ENCODE data around the gene TMEFF2. TPM values are rescaled to one million over a fixed set of nuclear protein-coding genes. Genes with fewer than 3 reads are reported as not detected.

The TMEFF2 gene
- total and polyA plus RNA-seq, 2 experiments from 2014 or later, result 1.7 to 2.2 TPM

- TF ChIP-seq NANOG (IDR thresholded peaks at IDR 0.05; ENCODE audit: borderline replicate concordance) (no peak), EZH2phosphoT487 (IDR thresholded peaks at IDR 0.05; ENCODE audit: unreplicated experiment) (no peak), ZNF114 (CRISPR knock-in tag; IDR thresholded peaks at IDR 0.05) (no peak), ETS1 (IDR thresholded peaks at IDR 0.05) (no peak), POLR2AphosphoS5 (IDR thresholded peaks at IDR 0.05; ENCODE audit: low read depth) (no peak), ZNF331 (CRISPR knock-in tag; IDR thresholded peaks at IDR 0.05; ENCODE audit: low read depth) (no peak), STAT1 (IDR thresholded peaks at IDR 0.05; ENCODE audit: unreplicated experiment) (no peak), JUNB (IDR thresholded peaks at IDR 0.05; ENCODE audit: unreplicated experiment) (no peak), CREB1 (CRISPR knock-in tag; IDR thresholded peaks at IDR 0.05; ENCODE audit: low read depth) (no peak), EZH2 (IDR thresholded peaks at IDR 0.05; ENCODE audit: low read depth, unreplicated experiment) (no peak)
- TF ChIP-seq, protein P1, sequence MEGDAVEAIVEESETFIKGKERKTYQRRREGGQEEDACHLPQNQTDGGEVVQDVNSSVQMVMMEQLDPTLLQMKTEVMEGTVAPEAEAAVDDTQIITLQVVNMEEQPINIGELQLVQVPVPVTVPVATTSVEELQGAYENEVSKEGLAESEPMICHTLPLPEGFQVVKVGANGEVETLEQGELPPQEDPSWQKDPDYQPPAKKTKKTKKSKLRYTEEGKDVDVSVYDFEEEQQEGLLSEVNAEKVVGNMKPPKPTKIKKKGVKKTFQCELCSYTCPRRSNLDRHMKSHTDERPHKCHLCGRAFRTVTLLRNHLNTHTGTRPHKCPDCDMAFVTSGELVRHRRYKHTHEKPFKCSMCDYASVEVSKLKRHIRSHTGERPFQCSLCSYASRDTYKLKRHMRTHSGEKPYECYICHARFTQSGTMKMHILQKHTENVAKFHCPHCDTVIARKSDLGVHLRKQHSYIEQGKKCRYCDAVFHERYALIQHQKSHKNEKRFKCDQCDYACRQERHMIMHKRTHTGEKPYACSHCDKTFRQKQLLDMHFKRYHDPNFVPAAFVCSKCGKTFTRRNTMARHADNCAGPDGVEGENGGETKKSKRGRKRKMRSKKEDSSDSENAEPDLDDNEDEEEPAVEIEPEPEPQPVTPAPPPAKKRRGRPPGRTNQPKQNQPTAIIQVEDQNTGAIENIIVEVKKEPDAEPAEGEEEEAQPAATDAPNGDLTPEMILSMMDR (conservative IDR thresholded peaks at IDR 0.05; ENCODE audit: low read depth in 2 of 2), result no peak
Measured at GRCh38 chr2:192124571-192124970, 70.2 kb downstream of the TMEFF2 start (continued).

DNA sequence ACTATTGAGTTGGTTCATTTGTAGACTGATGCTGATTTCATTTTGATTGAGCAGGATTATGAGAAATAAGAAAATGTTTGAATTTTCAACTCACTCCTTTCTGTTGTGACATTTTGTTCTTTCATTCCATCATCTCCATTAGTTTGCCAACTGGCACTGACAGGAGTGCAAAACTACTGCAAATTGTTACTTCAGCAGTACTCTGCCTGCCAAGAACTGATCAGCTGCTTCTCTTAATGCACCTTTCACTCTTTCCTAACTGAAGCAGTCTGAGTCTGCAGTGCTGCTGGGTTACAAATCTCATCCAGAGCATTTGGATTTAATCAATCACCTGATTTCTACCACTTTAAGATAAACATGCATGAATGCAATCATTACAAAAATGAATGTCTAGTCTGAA lies 70.9 kb downstream of the TMEFF2 start:
- Mint-ChIP-seq H3K36me3 (ENCODE audit: low read depth) (no peaks in the 10 kb centered on the region), H3K27ac (no peak overlapping the region), H3K27me3 (ENCODE audit: insufficient read depth, low read depth, poor library complexity) (no peaks in the 10 kb centered on the region), H3K9me3 (no peaks in the 10 kb centered on the region), H3K4me3 (no peak overlapping the region), H3K4me1 (peaks cover 7% of the 10 kb centered on the region; the same call in 2 of the 3 replicates)
- Histone ChIP-seq H4K20me1 (replicated peaks; ENCODE audit: insufficient read depth) (no peaks in the 10 kb centered on the region), H3F3A (replicated peaks; ENCODE audit: low read depth) (no peaks in the 10 kb centered on the region), H3K27me3 (ENCODE audit: insufficient read depth) (no peaks in the 10 kb centered on the region), H3K4me3 (no peak overlapping the region), H2AFZ (no peak overlapping the region), H3K4me1 (ENCODE audit: insufficient read depth) (peaks cover 9% of the 10 kb centered on the region), H3K36me3 (ENCODE audit: insufficient read depth) (no peaks in the 10 kb centered on the region), H3K27ac (ENCODE audit: low read depth) (no peak overlapping the region), H3K9me2 (ENCODE audit: insufficient read depth) (no peaks in the 10 kb centered on the region), H3K4me2 (no peak overlapping the region), H3K79me2 (replicated peaks; ENCODE audit: insufficient read depth) (no peaks in the 10 kb centered on the region)
- no peak for DNase-seq (ENCODE audit: low spot score)
- ATAC-seq, result no peak
- TF ChIP-seq, protein P2, sequence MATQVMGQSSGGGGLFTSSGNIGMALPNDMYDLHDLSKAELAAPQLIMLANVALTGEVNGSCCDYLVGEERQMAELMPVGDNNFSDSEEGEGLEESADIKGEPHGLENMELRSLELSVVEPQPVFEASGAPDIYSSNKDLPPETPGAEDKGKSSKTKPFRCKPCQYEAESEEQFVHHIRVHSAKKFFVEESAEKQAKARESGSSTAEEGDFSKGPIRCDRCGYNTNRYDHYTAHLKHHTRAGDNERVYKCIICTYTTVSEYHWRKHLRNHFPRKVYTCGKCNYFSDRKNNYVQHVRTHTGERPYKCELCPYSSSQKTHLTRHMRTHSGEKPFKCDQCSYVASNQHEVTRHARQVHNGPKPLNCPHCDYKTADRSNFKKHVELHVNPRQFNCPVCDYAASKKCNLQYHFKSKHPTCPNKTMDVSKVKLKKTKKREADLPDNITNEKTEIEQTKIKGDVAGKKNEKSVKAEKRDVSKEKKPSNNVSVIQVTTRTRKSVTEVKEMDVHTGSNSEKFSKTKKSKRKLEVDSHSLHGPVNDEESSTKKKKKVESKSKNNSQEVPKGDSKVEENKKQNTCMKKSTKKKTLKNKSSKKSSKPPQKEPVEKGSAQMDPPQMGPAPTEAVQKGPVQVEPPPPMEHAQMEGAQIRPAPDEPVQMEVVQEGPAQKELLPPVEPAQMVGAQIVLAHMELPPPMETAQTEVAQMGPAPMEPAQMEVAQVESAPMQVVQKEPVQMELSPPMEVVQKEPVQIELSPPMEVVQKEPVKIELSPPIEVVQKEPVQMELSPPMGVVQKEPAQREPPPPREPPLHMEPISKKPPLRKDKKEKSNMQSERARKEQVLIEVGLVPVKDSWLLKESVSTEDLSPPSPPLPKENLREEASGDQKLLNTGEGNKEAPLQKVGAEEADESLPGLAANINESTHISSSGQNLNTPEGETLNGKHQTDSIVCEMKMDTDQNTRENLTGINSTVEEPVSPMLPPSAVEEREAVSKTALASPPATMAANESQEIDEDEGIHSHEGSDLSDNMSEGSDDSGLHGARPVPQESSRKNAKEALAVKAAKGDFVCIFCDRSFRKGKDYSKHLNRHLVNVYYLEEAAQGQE (IDR thresholded peaks at IDR 0.05; ENCODE audit: unreplicated experiment), result no peak
- no peak for TF ChIP-seq EZH2 (IDR thresholded peaks at IDR 0.05; ENCODE audit: low read depth, unreplicated experiment)
- TF ChIP-seq NANOG (IDR thresholded peaks at IDR 0.05; ENCODE audit: borderline replicate concordance), result no peak
- no peak for TF ChIP-seq ZNF462 (CRISPR knock-in tag; IDR thresholded peaks at IDR 0.05)
- TF ChIP-seq ZNF114 (CRISPR knock-in tag; IDR thresholded peaks at IDR 0.05), result no peak
